ENCODE data around the gene SEMA4D. TPM values are rescaled to one million over a fixed set of nuclear protein-coding genes. Genes with fewer than 3 reads are reported as not detected.
A peak's percentile ranks its signal among the peaks of the same experiment; 100 is the strongest.

The SEMA4D gene
- total RNA-seq, 1 experiment from 2014 or later: 8.0 TPM

GRCh38 chr9:89354471-89354870 is 143.4 kb downstream of the SEMA4D start:
- Histone ChIP-seq H3K27me3 (ENCODE audit: low read length) (no peaks in the 10 kb centered on the region), H3K9ac (ENCODE audit: low read length) (no peak overlapping the region), H3F3A (ENCODE audit: low read length, unreplicated experiment) (no peaks in the 10 kb centered on the region), H3K27ac (ENCODE audit: low read length) (no peak overlapping the region), H3K4me2 (ENCODE audit: low read length) (no peak overlapping the region), H4K20me1 (ENCODE audit: low read length) (no peaks in the 10 kb centered on the region), H3K79me2 (ENCODE audit: low read length) (no peaks in the 10 kb centered on the region), H3K4me3 (ENCODE audit: low read length) (no peak overlapping the region), H3K36me3 (ENCODE audit: low read depth, low read length) (no peaks in the 10 kb centered on the region; the same call in 1 of the 2 replicates), H2AFZ (ENCODE audit: low read length) (no peak overlapping the region), H3K4me1 (ENCODE audit: insufficient read depth, low read length) (no peaks in the 10 kb centered on the region), H3K9me3 (ENCODE audit: low read length) (no peaks in the 10 kb centered on the region), H3K9me2 (replicated peaks; ENCODE audit: low read length) (no peaks in the 10 kb centered on the region)
- DNase-seq: no peak
- intact Hi-C loops (cut with micrococcal nuclease): no loop called here
- no peak for ATAC-seq
- TF ChIP-seq, protein P1, sequence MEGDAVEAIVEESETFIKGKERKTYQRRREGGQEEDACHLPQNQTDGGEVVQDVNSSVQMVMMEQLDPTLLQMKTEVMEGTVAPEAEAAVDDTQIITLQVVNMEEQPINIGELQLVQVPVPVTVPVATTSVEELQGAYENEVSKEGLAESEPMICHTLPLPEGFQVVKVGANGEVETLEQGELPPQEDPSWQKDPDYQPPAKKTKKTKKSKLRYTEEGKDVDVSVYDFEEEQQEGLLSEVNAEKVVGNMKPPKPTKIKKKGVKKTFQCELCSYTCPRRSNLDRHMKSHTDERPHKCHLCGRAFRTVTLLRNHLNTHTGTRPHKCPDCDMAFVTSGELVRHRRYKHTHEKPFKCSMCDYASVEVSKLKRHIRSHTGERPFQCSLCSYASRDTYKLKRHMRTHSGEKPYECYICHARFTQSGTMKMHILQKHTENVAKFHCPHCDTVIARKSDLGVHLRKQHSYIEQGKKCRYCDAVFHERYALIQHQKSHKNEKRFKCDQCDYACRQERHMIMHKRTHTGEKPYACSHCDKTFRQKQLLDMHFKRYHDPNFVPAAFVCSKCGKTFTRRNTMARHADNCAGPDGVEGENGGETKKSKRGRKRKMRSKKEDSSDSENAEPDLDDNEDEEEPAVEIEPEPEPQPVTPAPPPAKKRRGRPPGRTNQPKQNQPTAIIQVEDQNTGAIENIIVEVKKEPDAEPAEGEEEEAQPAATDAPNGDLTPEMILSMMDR (conservative IDR thresholded peaks at IDR 0.05; ENCODE audit: low read depth, low read length): no peak
- BruUV-seq (replicated peaks): no TSS peak
- ChIA-PET POLR2A (ENCODE audit: unreplicated experiment) (no interaction called here), CTCF (no interaction called here)

DNA sequence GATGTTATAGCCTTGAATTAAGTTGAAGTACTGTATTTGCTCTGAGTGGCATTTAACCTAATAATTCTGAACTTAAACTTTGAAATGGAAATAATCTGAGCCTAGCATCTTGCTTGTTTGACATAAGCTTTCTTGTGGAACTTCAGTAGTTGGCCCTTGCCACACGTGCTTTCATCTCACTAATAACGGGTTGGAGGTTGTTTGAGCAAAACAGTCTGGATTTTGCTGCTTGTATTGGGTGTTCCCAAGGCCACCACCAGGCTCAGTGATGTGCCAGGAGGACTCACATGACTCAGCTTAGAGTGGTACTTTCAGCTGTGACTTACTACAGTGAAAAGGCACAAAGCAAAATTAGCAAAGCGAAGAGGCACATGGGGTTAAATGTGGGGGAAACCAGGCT is 143.9 kb downstream of the SEMA4D start:
- no peak overlapping the region for H3K4me3 ChIP-seq (ENCODE audit: low read length)
- H3K4me2 ChIP-seq (ENCODE audit: low read length): no peak overlapping the region
- H4K20me1 ChIP-seq (ENCODE audit: low read length): no peaks in the 10 kb centered on the region
- ChIA-PET POLR2A (ENCODE audit: unreplicated experiment) (no interaction called here), CTCF (no interaction called here)
- no peak overlapping the region for H3K27ac ChIP-seq (ENCODE audit: low read length)
- H3K9me2 ChIP-seq (replicated peaks; ENCODE audit: low read length): no peaks in the 10 kb centered on the region
- no peaks in the 10 kb centered on the region; the same call in 1 of the 2 replicates for H3K36me3 ChIP-seq (ENCODE audit: low read depth, low read length)
- intact Hi-C loops (cut with micrococcal nuclease): no loop called here
- H3K4me1 ChIP-seq (ENCODE audit: insufficient read depth, low read length): no peaks in the 10 kb centered on the region
- H3K9me3 ChIP-seq (ENCODE audit: low read length): no peaks in the 10 kb centered on the region
- DNase-seq: peak; percentile 1
- H3K79me2 ChIP-seq (ENCODE audit: low read length): no peaks in the 10 kb centered on the region
- no peak for ATAC-seq
- no peak overlapping the region for H3K9ac ChIP-seq (ENCODE audit: low read length)
- BruUV-seq (replicated peaks): no TSS peak
- TF ChIP-seq EZH2 (IDR thresholded peaks at IDR 0.05; ENCODE audit: low read length, unreplicated experiment) (no peak), EZH2phosphoT487 (IDR thresholded peaks at IDR 0.05; ENCODE audit: borderline replicate concordance, low read length) (no peak)
- TF ChIP-seq, protein P1 (conservative IDR thresholded peaks at IDR 0.05; ENCODE audit: low read depth, low read length): no peak
- no peak overlapping the region for H2AFZ ChIP-seq (ENCODE audit: low read length)
- no peaks in the 10 kb centered on the region for H3F3A ChIP-seq (ENCODE audit: low read length, unreplicated experiment)
- no peaks in the 10 kb centered on the region for H3K27me3 ChIP-seq (ENCODE audit: low read length)

GRCh38 chr9:89352874-89353649 is 144.9 kb downstream of the SEMA4D start:
- Histone ChIP-seq H3K79me2 (ENCODE audit: low read length) (no peaks in the 10 kb centered on the region), H2AFZ (ENCODE audit: low read length) (no peak overlapping the region), H3K9me3 (ENCODE audit: low read length) (no peaks in the 10 kb centered on the region), H3K4me3 (ENCODE audit: low read length) (no peak overlapping the region), H3K27ac (ENCODE audit: low read length) (no peak overlapping the region), H3K36me3 (ENCODE audit: low read depth, low read length) (no peaks in the 10 kb centered on the region), H3K4me2 (ENCODE audit: low read length) (no peak overlapping the region), H3K9ac (ENCODE audit: low read length) (no peak overlapping the region), H4K20me1 (ENCODE audit: low read length) (no peaks in the 10 kb centered on the region), H3K27me3 (ENCODE audit: low read length) (no peaks in the 10 kb centered on the region), H3F3A (ENCODE audit: low read length, unreplicated experiment) (no peaks in the 10 kb centered on the region), H3K9me2 (replicated peaks; ENCODE audit: low read length) (no peaks in the 10 kb centered on the region), H3K4me1 (ENCODE audit: insufficient read depth, low read length) (no peaks in the 10 kb centered on the region)
- intact Hi-C loops (cut with micrococcal nuclease): no loop called here
- no peak for ATAC-seq
- BruUV-seq (replicated peaks): no TSS peak
- POLR2A ChIA-PET (ENCODE audit: unreplicated experiment): no interaction called here
- TF ChIP-seq EZH2 (IDR thresholded peaks at IDR 0.05; ENCODE audit: low read length, unreplicated experiment) (no peak), EZH2phosphoT487 (IDR thresholded peaks at IDR 0.05; ENCODE audit: borderline replicate concordance, low read length) (no peak)
- TF ChIP-seq, protein P1 (conservative IDR thresholded peaks at IDR 0.05; ENCODE audit: low read depth, low read length): no peak
- DNase-seq: no peak
- CTCF ChIA-PET: no interaction called here
